HEK293 (cell line): ENCODE measurements around the gene PLA2G1B.

Experiments
- FEZF1 ChIP-seq: fragments of 450-650 bp; formaldehyde crosslinking; IDR thresholded peaks from 2 replicates; pipeline ENCODE4 v1.5.1; 2016; ENCODE audit warnings: missing biosample characterization, missing genetic modification characterization
- GLI2 ChIP-seq: fragments of 450-650 bp; formaldehyde crosslinking; IDR thresholded peaks from 2 replicates; pipeline ENCODE4; 2017; ENCODE audit warnings: missing biosample characterization, missing genetic modification characterization, low read depth, borderline replicate concordance
- GLI4 ChIP-seq: fragments of 450-650 bp; formaldehyde crosslinking; IDR thresholded peaks from 2 replicates; pipeline ENCODE4 v1.5.1; 2016; ENCODE audit warnings: missing biosample characterization, missing genetic modification characterization
- GLIS2 ChIP-seq: fragments of 450-650 bp; formaldehyde crosslinking; IDR thresholded peaks from 2 replicates; pipeline ENCODE4 v1.5.1; 2016; ENCODE audit warnings: missing biosample characterization, missing genetic modification characterization
- HIC1 ChIP-seq: fragments of 450-650 bp; formaldehyde crosslinking; IDR thresholded peaks from 2 replicates; pipeline ENCODE4 v1.5.1; 2016; ENCODE audit warnings: missing biosample characterization, missing genetic modification characterization
- MYNN ChIP-seq: fragments of 450-650 bp; formaldehyde crosslinking; IDR thresholded peaks from 2 replicates; pipeline ENCODE4 v1.5.1; 2016; ENCODE audit warnings: missing biosample characterization, missing genetic modification characterization, borderline replicate concordance
- PRDM6 ChIP-seq: fragments of 450-650 bp; formaldehyde crosslinking; IDR thresholded peaks from 2 replicates; pipeline ENCODE4 v1.5.1; 2017; ENCODE audit warnings: missing biosample characterization, missing genetic modification characterization
- SP3 ChIP-seq: fragments of 450-650 bp; formaldehyde crosslinking; IDR thresholded peaks from 2 replicates; pipeline ENCODE4 v1.5.1; 2016; ENCODE audit warnings: missing biosample characterization, missing genetic modification characterization
- YY1 ChIP-seq: fragments of 450-650 bp; formaldehyde crosslinking; IDR thresholded peaks from 2 replicates; pipeline ENCODE4 v1.5.1; 2018; ENCODE audit warnings: missing biosample characterization, missing genetic modification characterization
- ZBTB44 ChIP-seq: fragments of 450-650 bp; IDR thresholded peaks from 2 replicates; pipeline ENCODE4 v1.5.1; 2018; ENCODE audit warnings: missing biosample characterization, mild to moderate bottlenecking, missing genetic modification characterization
- ZEB2 ChIP-seq: fragments of 450-650 bp; formaldehyde crosslinking; IDR thresholded peaks from 2 replicates; pipeline ENCODE4 v1.5.1; 2016; ENCODE audit warnings: missing biosample characterization, missing genetic modification characterization
- ZFHX2 ChIP-seq: fragments of 450-650 bp; formaldehyde crosslinking; conservative IDR thresholded peaks from 2 replicates; pipeline ENCODE4 v1.5.1; 2016; ENCODE audit warnings: missing biosample characterization, missing genetic modification characterization
- ZNF112 ChIP-seq: fragments of 450-650 bp; formaldehyde crosslinking; IDR thresholded peaks from 2 replicates; pipeline ENCODE4 v1.5.0; 2017; ENCODE audit warnings: missing biosample characterization, missing genetic modification characterization
- ZNF146 ChIP-seq: fragments of 450-650 bp; formaldehyde crosslinking; IDR thresholded peaks from 2 replicates; pipeline ENCODE4 v1.5.1; 2016; ENCODE audit warnings: missing biosample characterization, missing genetic modification characterization
- ZNF148 ChIP-seq: fragments of 450-650 bp; formaldehyde crosslinking; IDR thresholded peaks from 2 replicates; pipeline ENCODE4 v1.5.0; 2017; ENCODE audit warnings: missing biosample characterization, missing genetic modification characterization, borderline replicate concordance
- ZNF155 ChIP-seq: fragments of 450-650 bp; formaldehyde crosslinking; IDR thresholded peaks from 2 replicates; pipeline ENCODE4 v1.5.1; 2016; ENCODE audit warnings: missing biosample characterization, missing genetic modification characterization
- ZNF169 ChIP-seq: fragments of 450-650 bp; formaldehyde crosslinking; IDR thresholded peaks from 2 replicates; pipeline ENCODE4 v1.5.1; 2016; ENCODE audit warnings: missing biosample characterization, missing genetic modification characterization
- ZNF175 ChIP-seq: fragments of 450-650 bp; formaldehyde crosslinking; IDR thresholded peaks from 2 replicates; pipeline ENCODE4 v1.5.1; 2016; ENCODE audit warnings: missing biosample characterization, missing genetic modification characterization
- ZNF223 ChIP-seq: fragments of 450-650 bp; formaldehyde crosslinking; IDR thresholded peaks from 2 replicates; pipeline ENCODE4 v1.5.1; 2016; ENCODE audit warnings: missing biosample characterization, missing genetic modification characterization
- ZNF302 ChIP-seq: fragments of 450-650 bp; formaldehyde crosslinking; IDR thresholded peaks from 2 replicates; pipeline ENCODE4 v1.5.1; 2016; ENCODE audit warnings: missing biosample characterization, missing genetic modification characterization, low read depth
- ZNF311 ChIP-seq: fragments of 450-650 bp; formaldehyde crosslinking; IDR thresholded peaks from 2 replicates; pipeline ENCODE4 v1.5.1; 2017; ENCODE audit warnings: missing biosample characterization, missing genetic modification characterization, borderline replicate concordance
- ZNF341 ChIP-seq: fragments of 450-650 bp; formaldehyde crosslinking; IDR thresholded peaks from 2 replicates; pipeline ENCODE4; 2016; ENCODE audit warnings: low read depth, missing biosample characterization, missing genetic modification characterization
- ZNF366 ChIP-seq: fragments of 450-650 bp; formaldehyde crosslinking; conservative IDR thresholded peaks from 2 replicates; pipeline ENCODE4 v1.5.1; 2016; ENCODE audit warnings: missing biosample characterization, missing genetic modification characterization
- ZNF391 ChIP-seq: fragments of 450-650 bp; formaldehyde crosslinking; IDR thresholded peaks from 2 replicates; pipeline ENCODE4 v1.5.1; 2016; ENCODE audit warnings: low read depth, missing biosample characterization, missing genetic modification characterization, borderline replicate concordance
- ZNF394 ChIP-seq: fragments of 450-650 bp; formaldehyde crosslinking; IDR thresholded peaks from 2 replicates; pipeline ENCODE4 v1.5.1; 2016; ENCODE audit warnings: missing biosample characterization, missing genetic modification characterization, mild to moderate bottlenecking, moderate library complexity, borderline replicate concordance
- ZNF473 ChIP-seq: fragments of 450-650 bp; formaldehyde crosslinking; IDR thresholded peaks from 2 replicates; pipeline ENCODE4 v1.5.1; 2017; ENCODE audit warnings: missing biosample characterization, missing genetic modification characterization
- ZNF548 ChIP-seq: fragments of 450-650 bp; formaldehyde crosslinking; IDR thresholded peaks from 2 replicates; pipeline ENCODE4 v1.5.1; 2016; ENCODE audit warnings: missing biosample characterization, missing genetic modification characterization
- ZNF555 ChIP-seq: fragments of 450-650 bp; formaldehyde crosslinking; conservative IDR thresholded peaks from 2 replicates; pipeline ENCODE4 v1.5.1; 2017; ENCODE audit warnings: missing biosample characterization, mild to moderate bottlenecking, missing genetic modification characterization, inconsistent platforms
- ZNF571 ChIP-seq: fragments of 450-650 bp; formaldehyde crosslinking; IDR thresholded peaks from 2 replicates; pipeline ENCODE4 v1.5.0; 2017; ENCODE audit warnings: missing biosample characterization, missing genetic modification characterization
- ZNF610 ChIP-seq: fragments of 450-650 bp; formaldehyde crosslinking; IDR thresholded peaks from 2 replicates; pipeline ENCODE4 v1.5.1; 2016; ENCODE audit warnings: missing biosample characterization, missing genetic modification characterization, borderline replicate concordance
- ZNF658 ChIP-seq: fragments of 450-650 bp; formaldehyde crosslinking; IDR thresholded peaks from 2 replicates; pipeline ENCODE4; 2016; ENCODE audit warnings: missing biosample characterization, missing genetic modification characterization
- ZNF660 ChIP-seq: fragments of 450-650 bp; IDR thresholded peaks from 2 replicates; pipeline ENCODE4 v1.5.1; 2018; ENCODE audit warnings: missing biosample characterization, mild to moderate bottlenecking, missing genetic modification characterization
- ZNF747 ChIP-seq: fragments of 450-650 bp; formaldehyde crosslinking; IDR thresholded peaks from 2 replicates; pipeline ENCODE4 v1.5.1; 2016; ENCODE audit warnings: missing biosample characterization, missing genetic modification characterization
- ZNF785 ChIP-seq: fragments of 450-650 bp; formaldehyde crosslinking; IDR thresholded peaks from 2 replicates; pipeline ENCODE4 v1.5.1; 2016; ENCODE audit warnings: missing biosample characterization, missing genetic modification characterization

PLA2G1B gene

GRCh38 chr12:120292661-120293531 lies 34.7 kb downstream of the PLA2G1B start, which contains the start of gene RNU4-1 (continued):
- TF ChIP-seq HIC1 (no peak), ZNF146 (tag by site-specific recombination) (peak; percentile 2; the same call in 1 of the 2 replicates), ZNF473 (tag by site-specific recombination) (no peak), ZNF571 (tag by site-specific recombination) (no peak), ZNF366 (tag by site-specific recombination) (peak; percentile 86), ZNF302 (tag by site-specific recombination) (no peak), GLIS2 (tag by site-specific recombination) (no peak), GLI4 (tag by site-specific recombination) (no peak), ZNF391 (no peak), ZNF155 (no peak), ZNF747 (no peak), YY1 (0 out of 2 replicates have a peak, but pooled peaks have one; percentile 8), GLI2 (tag by site-specific recombination) (no peak), ZNF658 (tag by site-specific recombination) (no peak), ZNF223 (tag by site-specific recombination) (no peak), SP3 (peak; percentile 33), MYNN (tag by site-specific recombination) (no peak), PRDM6 (tag by site-specific recombination) (peak; percentile 74), ZEB2 (tag by site-specific recombination) (peak; percentile 59), ZNF175 (no peak), ZNF341 (tag by site-specific recombination) (peak; percentile 31), ZNF555 (tag by site-specific recombination) (no peak), ZNF610 (no peak), FEZF1 (tag by site-specific recombination) (0 out of 2 replicates have a peak, but pooled peaks have one; percentile 13), ZNF112 (tag by site-specific recombination) (no peak), ZNF148 (no peak), ZNF548 (tag by site-specific recombination) (no peak), ZNF394 (tag by site-specific recombination) (peak; percentile 80; the same call in 1 of the 2 replicates), ZFHX2 (tag by site-specific recombination) (no peak), ZNF311 (tag by site-specific recombination) (no peak), ZNF785 (tag by site-specific recombination) (no peak), ZBTB44 (peak; percentile 90), ZNF169 (tag by site-specific recombination) (no peak), ZNF660 (no peak)
